ENCODE data around the gene CDKN2B-AS1.
"Not testable (repeated sequence)": the region's sequence is repeated elsewhere in the genome, so short reads cannot be mapped to it uniquely, and the experiment has no call there.

CDKN2B-AS1 gene

DNA sequence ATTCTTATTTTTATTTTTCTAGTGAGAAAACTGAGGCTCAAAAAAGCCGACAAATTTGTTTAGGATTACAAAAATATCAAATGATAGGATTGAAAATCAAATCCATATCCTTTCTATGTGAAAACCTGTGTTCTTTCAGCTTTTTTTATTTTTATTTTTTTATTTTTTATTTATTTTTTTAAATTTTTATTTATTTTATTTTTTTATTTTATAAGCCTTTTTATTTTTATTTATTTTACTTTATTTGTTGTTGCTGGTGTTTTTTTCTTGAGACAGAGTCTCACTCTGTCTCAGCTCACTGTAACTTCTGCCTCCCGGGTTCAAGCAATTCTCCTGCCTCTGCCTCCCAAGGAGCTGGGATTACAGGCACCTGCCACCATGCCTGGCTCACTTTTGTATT lies 59.9 kb downstream of the CDKN2B-AS1 start:
- TF ChIP-seq ZFX (IDR thresholded peaks at IDR 0.05; ENCODE audit: borderline replicate concordance) = no peak
- TF ChIP-seq, protein P1, sequence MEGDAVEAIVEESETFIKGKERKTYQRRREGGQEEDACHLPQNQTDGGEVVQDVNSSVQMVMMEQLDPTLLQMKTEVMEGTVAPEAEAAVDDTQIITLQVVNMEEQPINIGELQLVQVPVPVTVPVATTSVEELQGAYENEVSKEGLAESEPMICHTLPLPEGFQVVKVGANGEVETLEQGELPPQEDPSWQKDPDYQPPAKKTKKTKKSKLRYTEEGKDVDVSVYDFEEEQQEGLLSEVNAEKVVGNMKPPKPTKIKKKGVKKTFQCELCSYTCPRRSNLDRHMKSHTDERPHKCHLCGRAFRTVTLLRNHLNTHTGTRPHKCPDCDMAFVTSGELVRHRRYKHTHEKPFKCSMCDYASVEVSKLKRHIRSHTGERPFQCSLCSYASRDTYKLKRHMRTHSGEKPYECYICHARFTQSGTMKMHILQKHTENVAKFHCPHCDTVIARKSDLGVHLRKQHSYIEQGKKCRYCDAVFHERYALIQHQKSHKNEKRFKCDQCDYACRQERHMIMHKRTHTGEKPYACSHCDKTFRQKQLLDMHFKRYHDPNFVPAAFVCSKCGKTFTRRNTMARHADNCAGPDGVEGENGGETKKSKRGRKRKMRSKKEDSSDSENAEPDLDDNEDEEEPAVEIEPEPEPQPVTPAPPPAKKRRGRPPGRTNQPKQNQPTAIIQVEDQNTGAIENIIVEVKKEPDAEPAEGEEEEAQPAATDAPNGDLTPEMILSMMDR (IDR thresholded peaks at IDR 0.05) = no peak
- H3K27ac ChIP-seq = no peak overlapping the region

DNA sequence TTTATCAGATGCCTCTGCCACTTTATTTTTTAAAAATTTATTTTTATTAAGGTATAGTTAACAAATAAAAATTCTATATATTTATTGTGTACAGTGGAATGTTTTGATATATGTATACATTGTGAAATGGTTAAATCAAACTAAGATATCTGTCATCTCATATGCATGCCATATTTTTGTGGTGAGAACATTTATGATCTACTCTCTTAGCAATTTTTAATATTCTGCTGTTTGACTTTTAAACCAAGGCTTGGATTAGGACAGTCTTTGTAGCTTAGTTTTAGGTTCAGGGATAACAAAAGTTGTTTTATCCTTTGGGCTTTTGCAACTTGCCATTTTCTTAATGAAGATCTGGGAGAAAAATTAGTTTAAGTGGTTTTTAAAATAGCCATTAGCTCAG lies 60.5 kb downstream of the CDKN2B-AS1 start:
- no peak for TF ChIP-seq ZFX (IDR thresholded peaks at IDR 0.05; ENCODE audit: borderline replicate concordance)
- TF ChIP-seq, protein P1 (IDR thresholded peaks at IDR 0.05) = no peak
- H3K27ac ChIP-seq = no peak overlapping the region

DNA sequence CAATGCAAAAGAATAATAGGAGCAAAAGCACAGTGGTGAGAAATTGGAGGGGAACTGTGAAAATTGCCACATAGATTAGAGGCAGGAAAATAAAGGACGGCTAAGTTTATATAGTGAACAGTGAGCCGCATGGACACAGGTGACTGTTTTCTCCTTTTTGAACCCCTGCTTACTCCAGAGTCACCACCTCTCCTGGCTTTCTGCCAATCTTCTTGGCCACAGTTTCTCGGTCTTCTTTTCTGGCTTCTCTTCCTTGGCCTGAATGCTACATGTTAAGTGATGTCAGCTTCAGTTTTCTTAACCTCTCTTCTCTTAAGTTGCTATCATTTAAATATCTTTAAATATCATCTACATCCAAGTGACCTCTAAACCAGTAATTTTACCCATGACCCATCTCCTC lies 61.8 kb downstream of the CDKN2B-AS1 start:
- no peak overlapping the region for H3K27ac ChIP-seq
- TF ChIP-seq ZFX (IDR thresholded peaks at IDR 0.05; ENCODE audit: borderline replicate concordance) = no peak
- TF ChIP-seq, protein P1 (IDR thresholded peaks at IDR 0.05) = no peak

DNA sequence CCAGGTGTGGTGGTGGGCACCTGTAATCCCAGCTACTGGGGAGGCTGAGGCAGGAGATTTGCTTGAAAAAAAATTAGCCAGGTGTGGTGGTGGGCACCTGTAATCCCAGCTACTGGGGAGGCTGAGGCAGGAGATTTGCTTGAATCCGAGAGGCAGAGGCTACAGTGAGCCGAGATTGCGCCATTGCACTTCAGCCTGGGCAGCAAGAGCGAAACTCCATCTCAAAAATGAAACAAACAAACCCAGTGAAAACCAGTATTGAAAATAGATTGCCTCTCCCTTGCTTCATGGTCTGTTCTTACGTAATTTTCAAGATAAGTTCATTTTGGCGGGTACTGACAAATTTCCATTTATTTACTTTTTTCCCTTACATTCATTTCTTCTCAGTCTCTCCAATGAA lies 63.4 kb downstream of the CDKN2B-AS1 start:
- H3K27ac ChIP-seq = not testable (repeated sequence)

DNA sequence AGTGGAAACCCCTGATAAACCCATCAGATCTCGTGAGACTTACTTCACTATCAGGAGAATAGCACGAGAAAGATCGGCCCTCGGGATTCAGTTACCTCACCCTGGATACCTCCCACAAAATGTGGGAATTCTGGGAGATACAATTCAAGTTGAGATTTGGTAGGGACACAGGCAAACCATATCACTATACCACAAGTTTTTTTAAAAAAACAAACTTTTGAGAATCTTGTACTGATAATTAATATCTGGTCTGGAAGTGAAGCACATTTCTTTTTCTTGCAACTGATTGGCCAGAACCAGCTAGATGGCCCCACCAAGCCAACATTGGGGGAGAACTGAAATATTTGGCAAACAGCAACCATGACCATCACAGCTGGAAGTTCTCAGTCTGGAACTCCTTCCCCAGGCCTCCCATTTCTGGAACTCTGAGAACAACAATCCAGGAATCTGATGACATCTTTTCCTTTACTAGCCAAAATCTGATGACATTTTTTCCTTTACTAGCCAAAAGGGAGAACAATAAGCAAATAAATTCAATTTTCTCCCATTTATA lies 66.3 kb downstream of the CDKN2B-AS1 start:
- no peak overlapping the region for H3K27ac ChIP-seq
- TF ChIP-seq, protein P1 (IDR thresholded peaks at IDR 0.05) = no peak
- no peak for TF ChIP-seq ZFX (IDR thresholded peaks at IDR 0.05; ENCODE audit: borderline replicate concordance)

DNA sequence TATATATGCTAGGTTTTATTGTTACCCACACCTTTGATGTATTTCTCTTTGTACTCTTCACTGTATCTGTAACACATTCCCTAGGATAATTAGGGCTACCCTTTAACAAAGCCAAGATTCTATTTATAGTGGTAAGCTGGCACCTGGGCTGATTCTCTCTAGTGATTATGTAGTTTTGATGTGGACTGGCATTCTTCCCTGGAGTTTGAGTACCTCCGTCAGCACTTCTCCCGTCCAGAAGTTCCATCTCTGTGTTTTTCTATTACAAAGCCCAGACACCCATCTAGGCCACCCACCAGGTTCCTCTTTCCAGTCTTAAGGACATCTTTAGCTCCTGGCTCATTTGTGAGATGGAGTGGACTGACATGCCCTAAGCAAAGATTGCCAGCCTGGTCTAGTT lies 70.4 kb downstream of the CDKN2B-AS1 start:
- no peak for TF ChIP-seq ZFX (IDR thresholded peaks at IDR 0.05; ENCODE audit: borderline replicate concordance)
- TF ChIP-seq, protein P1 (IDR thresholded peaks at IDR 0.05) = no peak
- H3K27ac ChIP-seq = no peak overlapping the region

DNA sequence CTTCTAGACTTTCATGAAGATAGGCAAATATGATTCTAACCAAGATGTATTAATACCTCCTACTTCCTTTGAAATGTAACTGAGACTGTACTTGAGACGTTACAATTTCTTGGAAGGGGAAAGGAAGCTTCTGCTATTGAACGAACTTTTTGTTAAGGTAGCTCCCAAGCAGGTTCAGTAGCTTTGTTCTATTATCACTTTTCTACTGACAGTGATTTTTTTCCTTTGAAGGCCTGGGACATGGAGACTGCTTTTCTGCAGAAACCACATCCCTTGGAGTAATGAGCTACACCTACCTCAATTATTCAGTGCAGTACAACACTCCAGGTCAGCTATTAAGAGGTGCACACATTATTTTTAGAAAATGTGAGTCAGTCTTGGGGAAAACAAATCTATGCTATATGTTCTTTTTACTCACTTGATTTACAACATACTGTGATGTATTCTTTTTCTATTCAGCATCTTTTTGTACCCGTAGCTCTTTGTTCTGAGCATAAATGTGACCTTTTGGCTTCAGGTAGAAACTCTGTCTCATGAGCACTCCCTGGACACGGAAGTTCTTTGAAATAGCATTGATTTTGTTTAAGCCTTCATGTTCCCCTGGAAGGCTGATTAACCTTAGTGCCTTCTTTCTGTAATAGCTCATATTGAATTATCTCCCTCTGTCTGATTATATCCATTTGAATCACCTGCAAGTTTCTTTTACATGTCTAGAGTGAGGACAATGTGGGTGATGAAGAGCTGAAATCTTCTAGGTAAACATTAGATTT lies 71.0 kb downstream of the CDKN2B-AS1 start:
- no peak for TF ChIP-seq ZFX (IDR thresholded peaks at IDR 0.05; ENCODE audit: borderline replicate concordance)
- TF ChIP-seq, protein P1 (IDR thresholded peaks at IDR 0.05) = no peak
- H3K27ac ChIP-seq = no peak overlapping the region
